Measurements from ENCODE around the gene VGLL2.

GRCh38 chr6:117226778-117227177 lies 38.6 kb upstream of the VGLL2 start:
- TF ChIP-seq CTCF (conservative IDR thresholded peaks at IDR 0.05): no peak
- no peak for TF ChIP-seq ZFX (IDR thresholded peaks at IDR 0.05)
